ENCODE measurements around the gene PARP8.

DNA sequence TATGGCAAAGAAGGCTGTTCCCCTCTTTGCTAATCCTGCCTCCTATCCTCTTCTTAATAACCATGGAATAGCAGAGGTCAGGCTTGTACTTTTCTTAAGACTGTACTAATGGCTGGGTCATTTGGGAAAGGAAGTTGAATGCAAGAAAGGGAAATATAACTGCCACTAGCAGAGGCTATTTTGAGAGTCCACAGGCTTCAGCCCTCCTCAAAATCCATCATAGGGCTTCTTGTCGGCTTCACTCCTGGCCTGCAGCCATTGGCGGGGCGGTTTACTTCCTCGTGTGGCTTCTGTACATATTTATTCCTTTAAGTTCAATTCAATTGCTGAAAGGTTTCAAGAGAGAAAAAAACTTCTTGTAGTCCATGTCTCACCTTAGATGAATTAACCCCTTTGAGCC, 2.8 kb upstream of the PARP8 start:
- TF ChIP-seq, protein P1, sequence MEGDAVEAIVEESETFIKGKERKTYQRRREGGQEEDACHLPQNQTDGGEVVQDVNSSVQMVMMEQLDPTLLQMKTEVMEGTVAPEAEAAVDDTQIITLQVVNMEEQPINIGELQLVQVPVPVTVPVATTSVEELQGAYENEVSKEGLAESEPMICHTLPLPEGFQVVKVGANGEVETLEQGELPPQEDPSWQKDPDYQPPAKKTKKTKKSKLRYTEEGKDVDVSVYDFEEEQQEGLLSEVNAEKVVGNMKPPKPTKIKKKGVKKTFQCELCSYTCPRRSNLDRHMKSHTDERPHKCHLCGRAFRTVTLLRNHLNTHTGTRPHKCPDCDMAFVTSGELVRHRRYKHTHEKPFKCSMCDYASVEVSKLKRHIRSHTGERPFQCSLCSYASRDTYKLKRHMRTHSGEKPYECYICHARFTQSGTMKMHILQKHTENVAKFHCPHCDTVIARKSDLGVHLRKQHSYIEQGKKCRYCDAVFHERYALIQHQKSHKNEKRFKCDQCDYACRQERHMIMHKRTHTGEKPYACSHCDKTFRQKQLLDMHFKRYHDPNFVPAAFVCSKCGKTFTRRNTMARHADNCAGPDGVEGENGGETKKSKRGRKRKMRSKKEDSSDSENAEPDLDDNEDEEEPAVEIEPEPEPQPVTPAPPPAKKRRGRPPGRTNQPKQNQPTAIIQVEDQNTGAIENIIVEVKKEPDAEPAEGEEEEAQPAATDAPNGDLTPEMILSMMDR (IDR thresholded peaks at IDR 0.05): no peak
- no peak for TF ChIP-seq POLR2AphosphoS5 (IDR thresholded peaks at IDR 0.05)
